Endodermal cell (in vitro differentiated cells): ENCODE measurements around the gene ZNF26. TPM values are rescaled to one million over a fixed set of nuclear protein-coding genes. Genes with fewer than 3 reads are reported as not detected.

Experiments
- DNase-seq: peaks from one replicate; pipeline ENCODE4 v3.0.0-alpha.2; 2017
- H3K27ac ChIP-seq: 2 replicates; pipeline ENCODE4 v1.5.1; 2013; ENCODE audit warnings: mild to moderate bottlenecking, low read depth, low read length, moderate library complexity
- H3K27me3 ChIP-seq: 2 replicates; pipeline ENCODE4 v1.6.1; 2013; ENCODE audit warnings: mild to moderate bottlenecking, low read length, moderate library complexity; ENCODE audit not compliant: insufficient read depth, control insufficient read depth, poor library complexity, severe bottlenecking
- H3K36me3 ChIP-seq: 2 replicates; pipeline ENCODE4 v1.7.0; 2013; ENCODE audit warnings: mild to moderate bottlenecking, low read length, moderate library complexity; ENCODE audit not compliant: control insufficient read depth, insufficient read depth
- H3K4me1 ChIP-seq: one replicate; pipeline ENCODE4 v1.7.0; 2013; ENCODE audit warnings: low read length; ENCODE audit not compliant: control insufficient read depth, insufficient read depth
- H3K4me3 ChIP-seq: 2 replicates; pipeline ENCODE4 v1.5.1; 2013; ENCODE audit warnings: mild to moderate bottlenecking, low read length, moderate library complexity
- H3K9ac ChIP-seq: 2 replicates; pipeline ENCODE4 v1.6.1; 2013; ENCODE audit warnings: mild to moderate bottlenecking, low read length, moderate library complexity; ENCODE audit not compliant: poor library complexity, severe bottlenecking; ENCODE audit errors: extremely low read depth
- H3K9me3 ChIP-seq: 2 replicates; pipeline ENCODE4 v1.6.1; 2013; ENCODE audit warnings: mild to moderate bottlenecking, low read length, moderate library complexity; ENCODE audit not compliant: control insufficient read depth
- H3K27ac Mint-ChIP-seq: 2 replicates; pipeline ENCODE4 v1.8.0; 2020; ENCODE audit warnings: mixed read lengths
- H3K27me3 Mint-ChIP-seq: 2 replicates; pipeline ENCODE4 v1.8.0; 2021; ENCODE audit warnings: mild to moderate bottlenecking, mixed read lengths; ENCODE audit not compliant: insufficient read depth
- H3K36me3 Mint-ChIP-seq: 2 replicates; pipeline ENCODE4 v1.8.0; 2020; ENCODE audit warnings: low read depth, mixed read lengths
- H3K4me1 Mint-ChIP-seq: 2 replicates; pipeline ENCODE4 v1.8.0; 2020; ENCODE audit warnings: mixed read lengths
- H3K4me3 Mint-ChIP-seq: 2 replicates; pipeline ENCODE4 v1.8.0; 2020; ENCODE audit warnings: mild to moderate bottlenecking, moderate library complexity, mixed read lengths
- H3K9me3 Mint-ChIP-seq: 2 replicates; pipeline ENCODE4 v1.8.0; 2020; ENCODE audit warnings: mild to moderate bottlenecking, mixed read lengths
- WGBS, 2 experiments: methylation state at CpG; one replicate each; pipeline versions ENCODE4 v1.1.5 to v1.1.7; 2013; ENCODE audit warnings: missing lambda C conversion rate in 2 of 2, mixed read lengths in 1 of 2; ENCODE audit not compliant: insufficient coverage in 1 of 2, insufficient read length in 1 of 2; 5-methylcytosine and 5-hydroxymethylcytosine counted together
- total RNA-seq, 2 donors: library from RNA; stranded (reverse); fragmentation: NEBNext Ultra II Directional in 1 of 2; extraction: Animal tissue kit (Norgen Biotek cat#: 25700) in 1 of 2; gene quantifications; 2 replicates in 1 of 2; 3 replicates in 1 of 2; pipeline ENCODE4 v1.2.1, GENCODE V29; 2021
- TF ChIP-seq, protein P1 (sequence below): fragments of 200-600 bp; sonication (generic); conservative IDR thresholded peaks from 2 replicates; pipeline ENCODE4 v1.5.0; 2021; ENCODE audit warnings: antibody characterized with exemption, mild to moderate bottlenecking

Gene ZNF26
- total RNA-seq, 2 donors from 2014 or later: 13.5 to 16.0 TPM

DNA sequence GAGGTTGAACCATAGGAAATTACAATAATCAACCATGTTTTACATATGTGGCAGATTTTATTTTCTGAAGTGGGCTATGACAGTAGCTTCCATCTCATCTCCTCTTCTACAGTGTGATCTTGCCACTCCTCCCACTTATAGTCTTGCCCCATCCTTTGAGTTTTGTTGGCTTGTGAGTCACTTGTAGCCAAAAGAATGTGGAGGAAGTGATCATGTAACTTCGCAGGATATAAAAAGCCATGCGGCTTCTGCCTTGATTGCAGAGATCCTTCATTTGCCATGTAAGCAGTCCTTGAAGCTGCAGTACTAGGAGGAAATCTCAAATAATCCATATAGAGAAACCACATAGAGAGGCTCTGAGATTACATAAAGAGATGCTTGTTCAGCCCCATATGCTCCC is 37.4 kb downstream of the ZNF26 start:
- H3K36me3 ChIP-seq: no peaks in the 10 kb centered on the region
- TF ChIP-seq, protein P1, sequence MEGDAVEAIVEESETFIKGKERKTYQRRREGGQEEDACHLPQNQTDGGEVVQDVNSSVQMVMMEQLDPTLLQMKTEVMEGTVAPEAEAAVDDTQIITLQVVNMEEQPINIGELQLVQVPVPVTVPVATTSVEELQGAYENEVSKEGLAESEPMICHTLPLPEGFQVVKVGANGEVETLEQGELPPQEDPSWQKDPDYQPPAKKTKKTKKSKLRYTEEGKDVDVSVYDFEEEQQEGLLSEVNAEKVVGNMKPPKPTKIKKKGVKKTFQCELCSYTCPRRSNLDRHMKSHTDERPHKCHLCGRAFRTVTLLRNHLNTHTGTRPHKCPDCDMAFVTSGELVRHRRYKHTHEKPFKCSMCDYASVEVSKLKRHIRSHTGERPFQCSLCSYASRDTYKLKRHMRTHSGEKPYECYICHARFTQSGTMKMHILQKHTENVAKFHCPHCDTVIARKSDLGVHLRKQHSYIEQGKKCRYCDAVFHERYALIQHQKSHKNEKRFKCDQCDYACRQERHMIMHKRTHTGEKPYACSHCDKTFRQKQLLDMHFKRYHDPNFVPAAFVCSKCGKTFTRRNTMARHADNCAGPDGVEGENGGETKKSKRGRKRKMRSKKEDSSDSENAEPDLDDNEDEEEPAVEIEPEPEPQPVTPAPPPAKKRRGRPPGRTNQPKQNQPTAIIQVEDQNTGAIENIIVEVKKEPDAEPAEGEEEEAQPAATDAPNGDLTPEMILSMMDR: no peak
- no peaks in the 10 kb centered on the region for H3K27me3 Mint-ChIP-seq
- no peaks in the 10 kb centered on the region for H3K27me3 ChIP-seq
- H3K9me3 Mint-ChIP-seq: peaks cover 54% of the 10 kb centered on the region
- no peak for DNase-seq
- no peaks in the 10 kb centered on the region for H3K4me1 ChIP-seq
- 97% methylated on average over 2 of the region's 2 CpGs; no CpG with 5 or more reads in 1 of the 2 experiments for WGBS, 2 experiments
- peaks cover 13% of the 10 kb centered on the region for H3K36me3 Mint-ChIP-seq
- peaks cover 34% of the 10 kb centered on the region for H3K9me3 ChIP-seq
- no peaks in the 10 kb centered on the region for H3K4me1 Mint-ChIP-seq
- H3K4me3 Mint-ChIP-seq: no peak overlapping the region
- H3K9ac ChIP-seq: no peak overlapping the region
- no peak overlapping the region for H3K4me3 ChIP-seq
- H3K27ac ChIP-seq: no peak overlapping the region
- no peak overlapping the region for H3K27ac Mint-ChIP-seq

DNA sequence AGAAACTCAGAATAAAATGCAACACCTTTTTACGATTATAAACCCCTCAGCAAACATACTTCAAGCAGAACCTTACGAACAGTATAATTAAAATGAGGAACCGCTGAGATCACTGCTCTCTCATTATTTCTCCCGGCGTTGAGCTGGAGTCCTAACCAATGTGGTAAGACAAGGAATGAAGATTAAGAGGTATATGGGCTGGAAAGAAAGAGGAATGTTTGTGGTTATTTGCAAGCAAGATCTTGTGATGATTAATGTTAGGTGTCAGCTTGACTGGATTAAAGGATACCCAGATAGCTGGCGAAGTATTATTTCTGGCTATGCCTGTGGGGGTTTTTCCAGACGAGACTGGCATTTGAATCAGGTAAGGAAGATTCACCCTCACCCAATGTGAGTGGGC is 40.8 kb downstream of the ZNF26 start:
- H3K36me3 Mint-ChIP-seq: no peaks in the 10 kb centered on the region
- peaks cover 4% of the 10 kb centered on the region for H3K27me3 Mint-ChIP-seq
- no peak overlapping the region for H3K4me3 Mint-ChIP-seq
- no peak for DNase-seq
- H3K9me3 ChIP-seq: peaks cover 22% of the 10 kb centered on the region
- no peaks in the 10 kb centered on the region for H3K36me3 ChIP-seq
- no peaks in the 10 kb centered on the region for H3K27me3 ChIP-seq
- H3K9me3 Mint-ChIP-seq: peaks cover 56% of the 10 kb centered on the region
- no peaks in the 10 kb centered on the region for H3K4me1 ChIP-seq
- H3K9ac ChIP-seq: no peak overlapping the region
- H3K27ac ChIP-seq: no peak overlapping the region
- 89 to 100% methylated on average over 3 to 7 of the region's 7 CpGs for WGBS, 2 experiments
- H3K4me3 ChIP-seq: no peak overlapping the region
- no peaks in the 10 kb centered on the region for H3K4me1 Mint-ChIP-seq
- TF ChIP-seq, protein P1: no peak
- no peak overlapping the region for H3K27ac Mint-ChIP-seq

DNA sequence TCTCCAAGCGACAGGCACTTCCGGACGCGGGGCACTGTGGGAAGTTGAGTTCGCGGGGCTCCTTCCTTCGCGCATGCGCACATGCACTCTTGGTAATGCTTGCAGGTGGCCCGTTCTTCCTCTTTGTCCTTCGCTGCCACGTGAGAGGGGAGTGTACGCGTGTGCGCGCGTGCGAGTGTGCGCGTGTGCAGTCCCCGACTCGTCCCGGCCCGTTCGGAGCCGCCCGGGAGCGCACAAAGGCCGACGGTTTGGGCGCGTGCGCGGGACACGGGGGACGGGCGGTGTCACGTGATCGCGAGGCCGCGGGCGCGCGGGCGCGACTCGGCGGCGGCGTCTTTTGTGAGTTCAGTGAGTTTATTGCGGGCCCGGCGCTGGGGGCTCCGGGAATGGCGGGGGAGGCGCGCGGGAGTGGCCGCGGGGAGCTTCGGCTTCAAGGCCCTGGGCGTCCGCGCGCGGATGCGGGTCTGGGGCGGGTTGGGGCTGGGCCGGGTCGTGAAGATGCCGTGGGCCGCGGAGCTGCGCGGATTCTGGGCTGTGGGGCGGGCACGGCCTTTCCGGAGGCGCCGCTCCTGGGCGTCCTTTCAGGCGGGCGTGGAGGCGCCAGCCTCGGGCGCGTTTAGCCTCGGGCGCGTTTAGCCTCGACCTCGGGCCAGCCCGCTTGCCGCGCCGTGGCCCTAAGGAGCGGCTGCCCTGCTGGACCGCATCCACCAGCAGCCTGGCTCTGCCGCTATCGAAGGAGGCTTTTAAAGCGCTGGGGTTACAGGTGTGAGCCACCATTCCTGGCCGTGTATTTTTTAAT is 51.2 kb downstream of the ZNF26 start, which contains the start of gene ZNF84:
Gene ZNF84 (plus strand): TSS at position 303 of the 799 bp plus-strand sequence. CDS start 3,959 bp downstream, outside the sequence.
- H3K27ac Mint-ChIP-seq: peak within 1 kb of the TSS; percentile 98
- 0% methylated on average over 15 to 103 of the region's 103 CpGs for WGBS, 2 experiments
- peak within 1 kb of the TSS; percentile 82 for H3K4me3 Mint-ChIP-seq
- no peaks in the 10 kb centered on the region for H3K27me3 ChIP-seq
- H3K27ac ChIP-seq: peak within 1 kb of the TSS; percentile 97
- H3K4me1 Mint-ChIP-seq: no peaks in the 10 kb centered on the region
- H3K4me1 ChIP-seq: no peaks in the 10 kb centered on the region
- TF ChIP-seq, protein P1: no peak
- peaks cover 38% of the 10 kb centered on the region for H3K36me3 Mint-ChIP-seq
- peak; percentile 99 for DNase-seq
- H3K4me3 ChIP-seq: peak within 1 kb of the TSS; percentile 94
- peak within 1 kb of the TSS; percentile 93 for H3K9ac ChIP-seq
- H3K36me3 ChIP-seq: peaks cover 38% of the 10 kb centered on the region
- H3K27me3 Mint-ChIP-seq: peaks cover 21% of the 10 kb centered on the region
- H3K9me3 Mint-ChIP-seq: peaks cover 50% of the 10 kb centered on the region
- peaks cover 53% of the 10 kb centered on the region for H3K9me3 ChIP-seq
